ENCODE data around the gene NGRN. TPM values are rescaled to one million over a fixed set of nuclear protein-coding genes. Genes with fewer than 3 reads are reported as not detected.

NGRN gene
- total and polyA plus RNA-seq, 2 experiments from 2014 or later, result 60.0 to 65.9 TPM

DNA sequence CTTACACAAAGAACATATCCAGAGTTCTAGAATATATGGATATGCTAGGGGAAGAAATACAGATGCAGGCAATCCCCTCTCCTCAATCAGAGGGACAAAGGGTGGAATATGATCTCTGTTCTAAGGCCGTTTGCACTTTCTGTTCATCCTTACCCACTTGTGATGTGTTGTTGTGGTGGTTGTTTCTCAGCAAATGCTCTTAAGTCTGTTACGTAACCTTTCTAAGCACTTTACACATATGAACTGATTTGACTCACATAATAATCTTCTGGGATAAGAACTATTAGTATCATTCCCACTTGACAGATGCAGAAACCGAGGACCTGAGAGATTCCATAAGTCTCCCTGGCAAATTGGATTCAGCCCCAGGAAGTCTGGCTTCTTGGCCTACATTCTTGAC lies 40.5 kb downstream of the NGRN start:
- no peak for DNase-seq (ENCODE audit: low spot score)
- Histone ChIP-seq H3K4me1 (ENCODE audit: insufficient read depth) (peaks cover 6% of the 10 kb centered on the region), H3K9me3 (ENCODE audit: low read depth) (no peaks in the 10 kb centered on the region), H3K79me2 (no peaks in the 10 kb centered on the region), H3K4me2 (no peak overlapping the region), H3K36me3 (replicated peaks; ENCODE audit: insufficient read depth, low read depth) (no peaks in the 10 kb centered on the region), H4K20me1 (ENCODE audit: insufficient read depth, poor library complexity, severe bottlenecking) (no peaks in the 10 kb centered on the region), H3K4me3 (no peak overlapping the region), H2AFZ (no peak overlapping the region), H3K9me2 (replicated peaks; ENCODE audit: insufficient read depth) (no peaks in the 10 kb centered on the region), H3K27me3 (no peaks in the 10 kb centered on the region), H3K27ac (no peak overlapping the region)
- TF ChIP-seq, protein P1, sequence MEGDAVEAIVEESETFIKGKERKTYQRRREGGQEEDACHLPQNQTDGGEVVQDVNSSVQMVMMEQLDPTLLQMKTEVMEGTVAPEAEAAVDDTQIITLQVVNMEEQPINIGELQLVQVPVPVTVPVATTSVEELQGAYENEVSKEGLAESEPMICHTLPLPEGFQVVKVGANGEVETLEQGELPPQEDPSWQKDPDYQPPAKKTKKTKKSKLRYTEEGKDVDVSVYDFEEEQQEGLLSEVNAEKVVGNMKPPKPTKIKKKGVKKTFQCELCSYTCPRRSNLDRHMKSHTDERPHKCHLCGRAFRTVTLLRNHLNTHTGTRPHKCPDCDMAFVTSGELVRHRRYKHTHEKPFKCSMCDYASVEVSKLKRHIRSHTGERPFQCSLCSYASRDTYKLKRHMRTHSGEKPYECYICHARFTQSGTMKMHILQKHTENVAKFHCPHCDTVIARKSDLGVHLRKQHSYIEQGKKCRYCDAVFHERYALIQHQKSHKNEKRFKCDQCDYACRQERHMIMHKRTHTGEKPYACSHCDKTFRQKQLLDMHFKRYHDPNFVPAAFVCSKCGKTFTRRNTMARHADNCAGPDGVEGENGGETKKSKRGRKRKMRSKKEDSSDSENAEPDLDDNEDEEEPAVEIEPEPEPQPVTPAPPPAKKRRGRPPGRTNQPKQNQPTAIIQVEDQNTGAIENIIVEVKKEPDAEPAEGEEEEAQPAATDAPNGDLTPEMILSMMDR (IDR thresholded peaks at IDR 0.05; ENCODE audit: poor library complexity), result no peak
- no peak for TF ChIP-seq EZH2phosphoT487 (IDR thresholded peaks at IDR 0.05; ENCODE audit: low read depth, severe bottlenecking, unreplicated experiment)
- TF ChIP-seq EZH2 (IDR thresholded peaks at IDR 0.05; ENCODE audit: borderline replicate concordance), result no peak
- WGBS (ENCODE audit: low lambda C conversion rate, missing lambda C conversion rate), result 89% methylated on average over 3 of the region's 3 CpGs

DNA sequence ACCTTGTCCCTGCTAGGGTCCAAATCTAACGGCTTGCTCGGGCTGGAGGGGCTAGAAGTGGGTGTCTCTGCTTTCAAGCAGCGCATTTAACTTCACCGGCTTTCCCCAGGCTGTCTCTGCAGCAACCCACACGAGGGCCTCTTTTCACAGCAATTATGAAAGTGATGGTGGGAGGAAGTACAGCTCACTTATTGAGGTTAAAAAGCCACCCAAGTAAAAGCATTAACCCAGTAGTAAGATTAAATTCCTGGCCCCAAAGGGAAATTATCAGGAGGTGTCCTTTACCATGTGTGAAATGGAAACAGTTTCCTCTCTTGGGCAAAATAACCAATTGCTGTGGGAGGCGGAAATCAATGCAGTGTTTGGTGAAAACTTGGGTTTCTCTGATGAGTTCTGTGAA lies 41.1 kb downstream of the NGRN start:
- no peak overlapping the region for H2AFZ ChIP-seq
- no peaks in the 10 kb centered on the region for H3K9me3 ChIP-seq (ENCODE audit: low read depth)
- H3K79me2 ChIP-seq, result no peaks in the 10 kb centered on the region
- no peak overlapping the region for H3K4me3 ChIP-seq
- peaks cover 6% of the 10 kb centered on the region for H3K4me1 ChIP-seq (ENCODE audit: insufficient read depth)
- no peak overlapping the region for H3K4me2 ChIP-seq
- no peaks in the 10 kb centered on the region for H3K9me2 ChIP-seq (replicated peaks; ENCODE audit: insufficient read depth)
- TF ChIP-seq, protein P1 (IDR thresholded peaks at IDR 0.05; ENCODE audit: poor library complexity), result no peak
- TF ChIP-seq EZH2phosphoT487 (IDR thresholded peaks at IDR 0.05; ENCODE audit: low read depth, severe bottlenecking, unreplicated experiment) (no peak), EZH2 (IDR thresholded peaks at IDR 0.05; ENCODE audit: borderline replicate concordance) (no peak)
- 60% methylated on average over 6 of the region's 6 CpGs for WGBS (ENCODE audit: low lambda C conversion rate, missing lambda C conversion rate)
- H4K20me1 ChIP-seq (ENCODE audit: insufficient read depth, poor library complexity, severe bottlenecking), result no peaks in the 10 kb centered on the region
- H3K36me3 ChIP-seq (replicated peaks; ENCODE audit: insufficient read depth, low read depth), result no peaks in the 10 kb centered on the region
- H3K27me3 ChIP-seq, result no peaks in the 10 kb centered on the region
- H3K27ac ChIP-seq, result no peak overlapping the region
- no peak for DNase-seq (ENCODE audit: low spot score)

DNA sequence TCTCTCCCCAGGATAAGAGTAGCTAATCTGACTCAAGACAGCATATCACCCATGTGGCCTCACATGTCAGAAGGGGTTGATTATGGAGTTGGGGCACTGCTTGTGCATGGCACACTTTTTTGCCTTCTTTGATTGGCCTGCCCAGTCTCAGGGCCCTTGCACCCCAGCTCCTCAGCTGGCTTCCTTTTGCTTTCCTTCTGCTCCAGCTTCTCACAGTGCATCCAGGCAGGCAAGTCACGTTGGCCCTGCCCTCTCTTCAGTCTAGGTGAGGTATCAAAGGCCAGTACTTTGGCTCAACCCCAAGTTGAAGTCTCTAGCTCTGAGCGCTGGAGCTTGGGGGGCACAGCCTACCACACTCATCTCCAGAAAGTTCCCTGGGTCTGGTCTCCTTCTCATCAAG lies 42.2 kb downstream of the NGRN start:
- Histone ChIP-seq H3K4me2 (no peak overlapping the region), H4K20me1 (ENCODE audit: insufficient read depth, poor library complexity, severe bottlenecking) (no peaks in the 10 kb centered on the region), H3K79me2 (no peaks in the 10 kb centered on the region), H2AFZ (no peak overlapping the region), H3K27ac (no peak overlapping the region), H3K27me3 (no peaks in the 10 kb centered on the region), H3K9me3 (ENCODE audit: low read depth) (no peaks in the 10 kb centered on the region), H3K4me1 (ENCODE audit: insufficient read depth) (peaks cover 6% of the 10 kb centered on the region), H3K36me3 (replicated peaks; ENCODE audit: insufficient read depth, low read depth) (no peaks in the 10 kb centered on the region), H3K9me2 (replicated peaks; ENCODE audit: insufficient read depth) (no peaks in the 10 kb centered on the region), H3K4me3 (no peak overlapping the region)
- WGBS (ENCODE audit: low lambda C conversion rate, missing lambda C conversion rate), result 87% methylated on average over 2 of the region's 2 CpGs
- DNase-seq (ENCODE audit: low spot score), result no peak
- no peak for TF ChIP-seq EZH2 (IDR thresholded peaks at IDR 0.05; ENCODE audit: borderline replicate concordance)
- TF ChIP-seq EZH2phosphoT487 (IDR thresholded peaks at IDR 0.05; ENCODE audit: low read depth, severe bottlenecking, unreplicated experiment), result no peak
- TF ChIP-seq, protein P1 (IDR thresholded peaks at IDR 0.05; ENCODE audit: poor library complexity), result no peak

DNA sequence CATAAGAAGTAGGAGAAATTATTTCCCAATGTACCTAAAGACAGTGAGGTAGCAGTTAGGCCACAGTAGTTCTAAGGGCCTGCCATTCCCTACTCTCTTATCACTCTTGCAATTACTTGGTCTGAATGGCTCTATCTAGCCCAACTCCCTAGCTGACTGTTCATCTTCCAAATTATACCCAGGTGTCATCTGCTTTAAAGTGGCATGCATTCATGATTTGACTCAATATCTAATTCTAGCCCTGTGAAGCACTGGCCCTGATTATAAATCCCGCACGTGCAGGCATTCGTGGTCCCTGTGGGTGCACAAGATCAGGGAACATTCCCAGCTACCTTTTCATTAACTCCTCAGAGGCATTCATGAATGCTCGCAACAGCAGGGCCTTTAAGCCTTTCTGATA lies 43.5 kb downstream of the NGRN start:
- TF ChIP-seq EZH2phosphoT487 (IDR thresholded peaks at IDR 0.05; ENCODE audit: low read depth, severe bottlenecking, unreplicated experiment) (no peak), EZH2 (IDR thresholded peaks at IDR 0.05; ENCODE audit: borderline replicate concordance) (no peak)
- TF ChIP-seq, protein P1 (IDR thresholded peaks at IDR 0.05; ENCODE audit: poor library complexity), result no peak
- Histone ChIP-seq H3K9me2 (replicated peaks; ENCODE audit: insufficient read depth) (no peaks in the 10 kb centered on the region), H3K27ac (no peak overlapping the region), H4K20me1 (ENCODE audit: insufficient read depth, poor library complexity, severe bottlenecking) (no peaks in the 10 kb centered on the region), H3K4me3 (no peak overlapping the region), H3K79me2 (no peaks in the 10 kb centered on the region), H3K9me3 (ENCODE audit: low read depth) (no peaks in the 10 kb centered on the region), H3K4me2 (no peak overlapping the region), H3K27me3 (no peaks in the 10 kb centered on the region), H3K4me1 (ENCODE audit: insufficient read depth) (peaks cover 6% of the 10 kb centered on the region), H2AFZ (no peak overlapping the region), H3K36me3 (replicated peaks; ENCODE audit: insufficient read depth, low read depth) (no peaks in the 10 kb centered on the region)
- WGBS (ENCODE audit: low lambda C conversion rate, missing lambda C conversion rate), result 91% methylated on average over 4 of the region's 4 CpGs
- no peak for DNase-seq (ENCODE audit: low spot score)

Data from hepatocyte (in vitro differentiated cells).